GM23338 (cell line): ENCODE data around the gene PTPN20.
"Not testable (repeated sequence)": the region's sequence is repeated elsewhere in the genome, so short reads cannot be mapped to it uniquely, and the experiment has no call there.

Experiments
- CTCF ChIP-seq, 2 experiments: fragments of 200-600 bp in 1 of 2; sonication (generic) in 1 of 2; conservative IDR thresholded peaks; 2 replicates each; pipeline versions ENCODE4 v1.5.1 to v1.6.1; 2016 to 2017; ENCODE audit warnings: antibody characterized with exemption in 2 of 2, low read depth in 2 of 2, mild to moderate bottlenecking in 2 of 2, moderate library complexity in 1 of 2
- EZH2 ChIP-seq: fragments of 200-600 bp; sonication (generic); IDR thresholded peaks from one replicate; pipeline ENCODE4 v1.8.0; 2017; ENCODE audit warnings: antibody characterized with exemption, mild to moderate bottlenecking, low read depth; ENCODE audit not compliant: unreplicated experiment
- EZH2phosphoT487 ChIP-seq: fragments of 200-600 bp; sonication (generic); IDR thresholded peaks from one replicate; pipeline ENCODE4 v1.8.1; 2018; ENCODE audit warnings: antibody characterized with exemption; ENCODE audit not compliant: unreplicated experiment
- POLR2AphosphoS5 ChIP-seq: IDR thresholded peaks from 2 replicates; pipeline ENCODE4 v1.6.1; 2016; ENCODE audit warnings: antibody characterized with exemption, low read depth
- REST ChIP-seq: IDR thresholded peaks from one replicate; pipeline ENCODE4 v1.6.1; 2018; ENCODE audit warnings: antibody characterized with exemption; ENCODE audit not compliant: unreplicated experiment
- STAT1 ChIP-seq: IDR thresholded peaks from one replicate; pipeline ENCODE4 v1.6.1; 2016; ENCODE audit warnings: antibody characterized with exemption; ENCODE audit not compliant: unreplicated experiment
- ZNF114 ChIP-seq: fragments of 250-450 bp; sonication (Bioruptor Pico); IDR thresholded peaks from 2 replicates; pipeline ENCODE4 v1.5.0; 2020; ENCODE audit warnings: mild to moderate bottlenecking, moderate library complexity
- ZNF331 ChIP-seq: fragments of 250-450 bp; sonication (Bioruptor Pico); IDR thresholded peaks from 2 replicates; pipeline ENCODE4 v1.5.0; 2020; ENCODE audit warnings: low read depth, mild to moderate bottlenecking, moderate library complexity
- TF ChIP-seq, protein P1 (sequence below): IDR thresholded peaks from 2 replicates; pipeline ENCODE4 v1.6.1; 2016; ENCODE audit warnings: antibody characterized with exemption

- TF ChIP-seq CTCF (conservative IDR thresholded peaks at IDR 0.05; ENCODE audit: low read depth in 2 of 2); POLR2AphosphoS5; ZNF331 (CRISPR knock-in tag); EZH2; REST; STAT1; EZH2phosphoT487; ZNF114 (CRISPR knock-in tag): not testable (repeated sequence)
- TF ChIP-seq, protein P1, sequence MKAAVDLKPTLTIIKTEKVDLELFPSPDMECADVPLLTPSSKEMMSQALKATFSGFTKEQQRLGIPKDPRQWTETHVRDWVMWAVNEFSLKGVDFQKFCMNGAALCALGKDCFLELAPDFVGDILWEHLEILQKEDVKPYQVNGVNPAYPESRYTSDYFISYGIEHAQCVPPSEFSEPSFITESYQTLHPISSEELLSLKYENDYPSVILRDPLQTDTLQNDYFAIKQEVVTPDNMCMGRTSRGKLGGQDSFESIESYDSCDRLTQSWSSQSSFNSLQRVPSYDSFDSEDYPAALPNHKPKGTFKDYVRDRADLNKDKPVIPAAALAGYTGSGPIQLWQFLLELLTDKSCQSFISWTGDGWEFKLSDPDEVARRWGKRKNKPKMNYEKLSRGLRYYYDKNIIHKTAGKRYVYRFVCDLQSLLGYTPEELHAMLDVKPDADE = not testable (repeated sequence)
These were observed 34.5 kb upstream of the PTPN20 start for GRCh38 chr10:46876773-46877172.
